Neural progenitor cell (in vitro differentiated cells): Measurements from ENCODE around the gene PAH.

Experiments
- EZH2 ChIP-seq: fragments of 200-600 bp; sonication (generic); IDR thresholded peaks from 2 replicates; pipeline ENCODE4 v1.6.1; 2017; ENCODE audit warnings: antibody characterized with exemption, mild to moderate bottlenecking, moderate library complexity
- EZH2phosphoT487 ChIP-seq: fragments of 200-600 bp; sonication (generic); IDR thresholded peaks from 2 replicates; pipeline ENCODE4 v1.6.1; 2017; ENCODE audit warnings: antibody characterized with exemption
- TF ChIP-seq, protein P1 (sequence below): fragments of 200-600 bp; sonication (generic); IDR thresholded peaks from 2 replicates; pipeline ENCODE4 v1.5.1; 2017; ENCODE audit warnings: antibody characterized with exemption, mild to moderate bottlenecking

DNA sequence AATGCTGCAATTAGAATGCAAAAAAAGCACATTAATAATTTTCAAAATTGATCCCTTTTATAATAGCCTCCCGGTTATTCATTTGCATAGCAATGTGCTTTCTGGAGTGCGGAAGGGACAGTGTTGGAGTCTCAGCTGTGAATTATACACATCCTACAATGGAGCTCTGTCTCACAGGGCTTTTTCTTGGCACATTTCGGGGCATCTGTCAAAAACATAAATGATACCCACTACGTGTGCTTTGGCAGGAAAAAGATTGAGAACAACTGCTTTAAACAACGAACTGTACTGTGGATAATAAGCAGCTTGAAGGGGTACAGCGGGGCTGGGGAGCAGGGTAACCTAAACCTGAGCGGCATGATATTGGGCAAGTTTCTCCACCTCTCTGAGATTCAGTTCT, 123.1 kb downstream of the PAH start:
- TF ChIP-seq, protein P1, sequence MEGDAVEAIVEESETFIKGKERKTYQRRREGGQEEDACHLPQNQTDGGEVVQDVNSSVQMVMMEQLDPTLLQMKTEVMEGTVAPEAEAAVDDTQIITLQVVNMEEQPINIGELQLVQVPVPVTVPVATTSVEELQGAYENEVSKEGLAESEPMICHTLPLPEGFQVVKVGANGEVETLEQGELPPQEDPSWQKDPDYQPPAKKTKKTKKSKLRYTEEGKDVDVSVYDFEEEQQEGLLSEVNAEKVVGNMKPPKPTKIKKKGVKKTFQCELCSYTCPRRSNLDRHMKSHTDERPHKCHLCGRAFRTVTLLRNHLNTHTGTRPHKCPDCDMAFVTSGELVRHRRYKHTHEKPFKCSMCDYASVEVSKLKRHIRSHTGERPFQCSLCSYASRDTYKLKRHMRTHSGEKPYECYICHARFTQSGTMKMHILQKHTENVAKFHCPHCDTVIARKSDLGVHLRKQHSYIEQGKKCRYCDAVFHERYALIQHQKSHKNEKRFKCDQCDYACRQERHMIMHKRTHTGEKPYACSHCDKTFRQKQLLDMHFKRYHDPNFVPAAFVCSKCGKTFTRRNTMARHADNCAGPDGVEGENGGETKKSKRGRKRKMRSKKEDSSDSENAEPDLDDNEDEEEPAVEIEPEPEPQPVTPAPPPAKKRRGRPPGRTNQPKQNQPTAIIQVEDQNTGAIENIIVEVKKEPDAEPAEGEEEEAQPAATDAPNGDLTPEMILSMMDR: no peak
- TF ChIP-seq EZH2 (no peak), EZH2phosphoT487 (no peak)
